Dermis microvascular lymphatic vessel endothelial cell (primary cell): ENCODE data around the gene MAGEB4. TPM values are rescaled to one million over a fixed set of nuclear protein-coding genes. Genes with fewer than 3 reads are reported as not detected.

Source experiments
- DNase-seq, 2 donors: peaks; one replicate each; pipeline versions ENCODE4 v3.0.0 to v3.0.0-alpha.2; 2010; ENCODE audit warnings: low read depth in 2 of 2
- total RNA-seq: library from RNA; depleted of rRNA; stranded (reverse); fragments of >200 nt; gene quantifications from 2 replicates; pipeline ENCODE4 v1.2.1, GENCODE V29; 2014

The MAGEB4 gene
- total RNA-seq, 1 donor from 2014 or later, result not detected

DNA sequence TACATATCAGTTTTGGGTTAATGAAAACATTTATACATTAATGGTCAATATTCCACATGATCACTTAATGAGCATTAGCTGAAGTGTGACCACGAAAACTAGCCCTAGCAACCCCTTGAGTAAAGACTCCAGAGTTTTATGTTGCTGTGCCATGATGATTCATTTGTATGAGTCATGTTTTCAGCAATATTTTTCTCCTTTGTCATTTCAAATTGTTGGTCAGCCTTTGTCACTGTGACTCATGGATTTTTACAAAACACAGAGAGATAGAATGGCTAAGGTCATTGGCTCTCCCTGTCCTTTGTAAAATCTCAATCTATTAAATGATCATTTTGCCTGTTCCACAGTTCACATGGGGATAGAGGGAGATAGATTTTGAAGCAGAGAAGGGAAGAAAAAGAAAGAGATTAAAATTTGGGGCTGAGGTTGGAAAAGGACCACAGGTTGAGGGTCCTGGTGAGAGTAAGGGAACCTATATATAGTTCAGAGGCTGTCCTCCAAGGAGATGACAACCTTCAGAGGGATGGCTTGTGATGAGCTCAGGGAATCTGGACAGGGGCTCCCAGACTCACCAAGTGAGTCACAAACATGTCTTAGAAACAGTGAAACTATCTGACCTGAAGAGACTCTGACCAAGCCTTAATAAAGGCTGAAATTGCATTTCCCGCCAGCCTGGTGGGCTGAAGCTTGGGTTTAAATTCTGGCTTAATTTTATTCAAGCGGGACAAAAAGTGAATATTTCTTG, 41.8 kb downstream of the MAGEB4 start:
- DNase-seq, result peak; percentile 88 to 89

Other genes starting within 250 kb of the MAGEB4 start
- gene MAGEB2, start 26.4 kb upstream of the MAGEB4 start, total RNA-seq, result not detected in 2 replicates
- gene MAGEB3, start 11.3 kb upstream of the MAGEB4 start, total RNA-seq, result not detected in 2 replicates
- gene MAGEB1, start 5.1 kb downstream of the MAGEB4 start, total RNA-seq, result not detected in 2 replicates
- gene NR0B1, start 67.4 kb downstream of the MAGEB4 start, total RNA-seq, result not detected in 2 replicates